Smooth muscle cell (in vitro differentiated cells): ENCODE data around the gene USP5. TPM values are rescaled to one million over a fixed set of nuclear protein-coding genes. Genes with fewer than 3 reads are reported as not detected.
A peak's percentile ranks its signal among the peaks of the same experiment; 100 is the strongest.
"Not testable (repeated sequence)": the region's sequence is repeated elsewhere in the genome, so short reads cannot be mapped to it uniquely, and the experiment has no call there.

Experiments used
- DNase-seq: peaks from one replicate; lab custom pipeline; 2025; ENCODE audit not compliant: unreplicated experiment; lab: John Stamatoyannopoulos, UW
- H2AFZ ChIP-seq: fragments of 200-600 bp; sonication (generic); 2 replicates; pipeline ENCODE4 v1.6.0; 2016; ENCODE audit warnings: antibody characterized with exemption, low read depth, mild to moderate bottlenecking
- H3F3A ChIP-seq: fragments of 200-600 bp; sonication (generic); 2 replicates; pipeline ENCODE4 v1.6.0; 2017; ENCODE audit warnings: antibody characterized with exemption, low read depth
- H3K27ac ChIP-seq: fragments of 200-600 bp; sonication (generic); 2 replicates; pipeline ENCODE4 v1.5.1; 2016; ENCODE audit warnings: low read depth, mild to moderate bottlenecking
- H3K27me3 ChIP-seq: fragments of 200-600 bp; sonication (generic); 2 replicates; pipeline ENCODE4 v1.6.1; 2016; ENCODE audit warnings: low read depth, mild to moderate bottlenecking
- H3K36me3 ChIP-seq: fragments of 200-600 bp; sonication (generic); 2 replicates; pipeline ENCODE4 v1.5.1; 2016; ENCODE audit warnings: low read depth
- H3K4me1 ChIP-seq: fragments of 200-600 bp; sonication (generic); 2 replicates; pipeline ENCODE4 v1.5.1; 2016; ENCODE audit warnings: low read depth
- H3K4me2 ChIP-seq: fragments of 200-600 bp; sonication (generic); 2 replicates; pipeline ENCODE4 v1.6.0; 2016; ENCODE audit warnings: mild to moderate bottlenecking
- H3K4me3 ChIP-seq: fragments of 200-600 bp; sonication (generic); 2 replicates; pipeline ENCODE4 v1.5.1; 2016; ENCODE audit warnings: mild to moderate bottlenecking
- H3K79me2 ChIP-seq: fragments of 200-600 bp; sonication (generic); 2 replicates; pipeline ENCODE4 v1.6.0; 2016; ENCODE audit warnings: low read depth, mild to moderate bottlenecking
- H3K9ac ChIP-seq: fragments of 200-600 bp; sonication (generic); 2 replicates; pipeline ENCODE4 v1.6.0; 2016; ENCODE audit warnings: low read depth
- H3K9me3 ChIP-seq: fragments of 200-600 bp; sonication (generic); replicated peaks from 2 replicates; pipeline ENCODE4 v1.5.1; 2016; ENCODE audit warnings: low read depth
- H4K20me1 ChIP-seq: fragments of 200-600 bp; sonication (generic); 2 replicates; pipeline ENCODE4 v1.6.0; 2016; ENCODE audit warnings: low read depth
- CTCF ChIP-seq: fragments of 200-600 bp; sonication (generic); IDR thresholded peaks from 2 replicates; pipeline ENCODE4 v1.5.1; 2017; ENCODE audit warnings: borderline replicate concordance, mild to moderate bottlenecking, antibody characterized with exemption; ENCODE audit not compliant: insufficient read depth, poor library complexity, severe bottlenecking
- WGBS: methylation state at CpG from one replicate; pipeline ENCODE4 v1.1.7; 2016; ENCODE audit warnings: low lambda C conversion rate; 5-methylcytosine and 5-hydroxymethylcytosine counted together
- polyA plus RNA-seq: library from polyadenylated mRNA; unstranded; fragments of >200 nt; fragmentation: Nextera tagmentation; extraction: Ambion mirVana; gene quantifications from 2 replicates; pipeline ENCODE4 v1.2.1, GENCODE V29; 2016
- total RNA-seq: library from RNA; depleted of rRNA; stranded (reverse); fragments of >200 nt; gene quantifications from 2 replicates; pipeline ENCODE4 v1.2.3, GENCODE V29; 2014

Gene USP5
- total and polyA plus RNA-seq, 2 experiments from 2014 or later, result 51.3 to 64.9 TPM

GRCh38 chr12:6905414-6906040 lies 53.6 kb downstream of the USP5 start:
- Histone ChIP-seq H3K27ac (peak overlapping the region; percentile 83), H3K9me3 (no peaks in the 10 kb centered on the region), H3K4me3 (peak overlapping the region; percentile 77), H3K27me3 (no peaks in the 10 kb centered on the region), H3K36me3 (no peaks in the 10 kb centered on the region), H3F3A (no peaks in the 10 kb centered on the region), H2AFZ (no peak overlapping the region), H3K79me2 (no peaks in the 10 kb centered on the region), H3K4me2 (peak overlapping the region; percentile 98), H4K20me1 (no peaks in the 10 kb centered on the region), H3K4me1 (peaks cover 10% of the 10 kb centered on the region), H3K9ac (peak overlapping the region; percentile 95)
- no peak for DNase-seq
- TF ChIP-seq CTCF, result no peak
- 61% methylated on average over 5 of the region's 5 CpGs for WGBS

- not testable (repeated sequence) for H3K27ac ChIP-seq, H4K20me1 ChIP-seq, H3K4me3 ChIP-seq, H3K36me3 ChIP-seq, H3K4me2 ChIP-seq, H3K9ac ChIP-seq, H3K27me3 ChIP-seq, H3K9me3 ChIP-seq, DNase-seq, H3F3A ChIP-seq, H2AFZ ChIP-seq, H3K79me2 ChIP-seq
- 97% methylated on average over 11 of the region's 11 CpGs for WGBS
- H3K4me1 ChIP-seq, result peaks cover 10% of the 10 kb centered on the region
These were observed 56.2 kb downstream of the USP5 start for GRCh38 chr12:6908141-6908540.

GRCh38 chr12:6909421-6910145 lies 57.6 kb downstream of the USP5 start:
- H3K36me3 ChIP-seq, result no peaks in the 10 kb centered on the region
- H3K27ac ChIP-seq, result no peak overlapping the region
- no peak overlapping the region for H3K4me2 ChIP-seq
- H3K4me1 ChIP-seq, result peaks cover 12% of the 10 kb centered on the region
- H4K20me1 ChIP-seq, result no peaks in the 10 kb centered on the region
- WGBS, result 98% methylated on average over 4 of the region's 4 CpGs
- H3K27me3 ChIP-seq, result no peaks in the 10 kb centered on the region
- H3K9ac ChIP-seq, result no peak overlapping the region
- DNase-seq, result no peak
- H2AFZ ChIP-seq, result no peak overlapping the region
- H3K79me2 ChIP-seq, result no peaks in the 10 kb centered on the region
- H3K9me3 ChIP-seq, result no peaks in the 10 kb centered on the region
- no peak overlapping the region for H3K4me3 ChIP-seq
- TF ChIP-seq CTCF, result no peak
- no peaks in the 10 kb centered on the region for H3F3A ChIP-seq

- 93% methylated on average over 15 of the region's 15 CpGs for WGBS
- DNase-seq, result no peak
- H3K27me3 ChIP-seq, result no peaks in the 10 kb centered on the region
- no peak overlapping the region for H3K4me2 ChIP-seq
- H3K9ac ChIP-seq, result no peak overlapping the region
- TF ChIP-seq CTCF, result no peak
- H2AFZ ChIP-seq, result no peak overlapping the region
- no peaks in the 10 kb centered on the region for H3K36me3 ChIP-seq
- H3F3A ChIP-seq, result no peaks in the 10 kb centered on the region
- H3K79me2 ChIP-seq, result no peaks in the 10 kb centered on the region
- H4K20me1 ChIP-seq, result peaks cover 22% of the 10 kb centered on the region
- H3K27ac ChIP-seq, result no peak overlapping the region
- no peak overlapping the region for H3K4me3 ChIP-seq
- H3K4me1 ChIP-seq, result peaks cover 9% of the 10 kb centered on the region
- H3K9me3 ChIP-seq, result no peaks in the 10 kb centered on the region
These were observed 60.4 kb downstream of the USP5 start for GRCh38 chr12:6912164-6912935.
